GM12865 (cell line): ENCODE data around the gene DAPK2.

Experiments
- DNase-seq: peaks from one replicate; pipeline ENCODE4 v3.0.0; 2010; ENCODE audit warnings: low read depth
- H3K4me3 ChIP-seq: 2 replicates; pipeline ENCODE4 v1.5.1; 2011; ENCODE audit warnings: mild to moderate bottlenecking, low read depth, low read length, control low read depth
- TF ChIP-seq, protein P1 (sequence below): IDR thresholded peaks from 2 replicates; pipeline ENCODE4 v1.5.1; 2011; ENCODE audit warnings: low read length, control low read depth, low read depth, inconsistent platforms; ENCODE audit not compliant: insufficient read depth; ENCODE audit errors: missing control alignments

DAPK2 gene

DNA sequence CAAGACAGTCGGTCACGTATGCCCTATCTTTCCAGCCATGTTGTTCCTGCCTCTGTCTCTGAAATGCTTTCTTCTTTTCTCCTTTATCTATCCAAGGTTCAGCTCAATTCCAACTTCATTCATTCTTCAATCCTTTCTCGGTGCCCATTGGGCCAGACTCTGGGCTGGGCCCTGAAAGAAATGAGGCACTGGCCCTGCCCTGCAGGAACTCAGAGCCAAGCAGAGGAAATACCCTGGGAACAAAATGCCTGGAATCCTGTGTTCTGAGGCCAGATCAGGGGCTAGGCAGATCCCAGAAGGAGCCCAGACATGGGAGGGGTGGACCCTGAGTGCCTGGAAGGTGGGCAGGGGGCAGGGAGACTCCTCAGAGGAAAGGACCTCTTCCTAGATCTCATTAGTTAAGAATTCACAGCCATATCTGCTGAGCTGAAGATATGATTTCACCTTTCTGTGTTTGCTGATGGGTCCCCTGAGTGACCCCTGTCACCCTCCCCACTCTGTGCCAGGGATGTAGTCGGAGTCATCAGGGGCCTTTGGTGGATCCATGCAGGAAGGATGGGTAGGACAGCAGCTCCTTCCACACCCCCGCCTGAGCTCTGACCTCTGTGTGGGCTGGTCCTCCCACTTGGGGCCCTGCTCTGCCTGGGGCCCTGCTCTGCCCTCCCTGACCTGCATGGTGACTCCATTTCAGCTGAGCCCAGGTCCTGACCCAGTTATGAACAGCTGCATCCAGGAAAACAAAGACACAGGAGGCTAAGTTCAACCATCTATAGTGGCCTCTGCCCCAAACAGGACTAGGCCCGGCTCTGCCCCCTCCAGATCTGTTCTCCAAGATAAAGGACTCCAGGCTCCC lies 5.3 kb upstream of the DAPK2 start:
- no peak for DNase-seq
- TF ChIP-seq, protein P1, sequence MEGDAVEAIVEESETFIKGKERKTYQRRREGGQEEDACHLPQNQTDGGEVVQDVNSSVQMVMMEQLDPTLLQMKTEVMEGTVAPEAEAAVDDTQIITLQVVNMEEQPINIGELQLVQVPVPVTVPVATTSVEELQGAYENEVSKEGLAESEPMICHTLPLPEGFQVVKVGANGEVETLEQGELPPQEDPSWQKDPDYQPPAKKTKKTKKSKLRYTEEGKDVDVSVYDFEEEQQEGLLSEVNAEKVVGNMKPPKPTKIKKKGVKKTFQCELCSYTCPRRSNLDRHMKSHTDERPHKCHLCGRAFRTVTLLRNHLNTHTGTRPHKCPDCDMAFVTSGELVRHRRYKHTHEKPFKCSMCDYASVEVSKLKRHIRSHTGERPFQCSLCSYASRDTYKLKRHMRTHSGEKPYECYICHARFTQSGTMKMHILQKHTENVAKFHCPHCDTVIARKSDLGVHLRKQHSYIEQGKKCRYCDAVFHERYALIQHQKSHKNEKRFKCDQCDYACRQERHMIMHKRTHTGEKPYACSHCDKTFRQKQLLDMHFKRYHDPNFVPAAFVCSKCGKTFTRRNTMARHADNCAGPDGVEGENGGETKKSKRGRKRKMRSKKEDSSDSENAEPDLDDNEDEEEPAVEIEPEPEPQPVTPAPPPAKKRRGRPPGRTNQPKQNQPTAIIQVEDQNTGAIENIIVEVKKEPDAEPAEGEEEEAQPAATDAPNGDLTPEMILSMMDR: no peak
- H3K4me3 ChIP-seq: no peak overlapping the region

DNA sequence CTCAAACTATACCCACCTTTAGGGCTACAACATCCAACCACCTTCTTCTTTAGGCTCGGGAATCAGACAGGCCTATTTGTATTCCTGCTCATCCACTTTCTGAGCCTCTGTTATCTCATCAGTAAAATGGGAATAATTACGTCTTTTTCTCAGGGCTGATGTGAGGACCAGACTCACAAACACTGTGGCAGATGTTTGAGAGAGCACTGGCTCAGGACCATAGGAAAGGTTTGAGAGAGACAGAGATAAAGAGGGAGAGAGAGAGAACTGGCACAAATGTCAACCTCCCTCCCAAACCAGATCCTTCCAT lies 4.8 kb upstream of the DAPK2 start:
- DNase-seq: no peak
- H3K4me3 ChIP-seq: no peak overlapping the region
- TF ChIP-seq, protein P1: no peak

DNA sequence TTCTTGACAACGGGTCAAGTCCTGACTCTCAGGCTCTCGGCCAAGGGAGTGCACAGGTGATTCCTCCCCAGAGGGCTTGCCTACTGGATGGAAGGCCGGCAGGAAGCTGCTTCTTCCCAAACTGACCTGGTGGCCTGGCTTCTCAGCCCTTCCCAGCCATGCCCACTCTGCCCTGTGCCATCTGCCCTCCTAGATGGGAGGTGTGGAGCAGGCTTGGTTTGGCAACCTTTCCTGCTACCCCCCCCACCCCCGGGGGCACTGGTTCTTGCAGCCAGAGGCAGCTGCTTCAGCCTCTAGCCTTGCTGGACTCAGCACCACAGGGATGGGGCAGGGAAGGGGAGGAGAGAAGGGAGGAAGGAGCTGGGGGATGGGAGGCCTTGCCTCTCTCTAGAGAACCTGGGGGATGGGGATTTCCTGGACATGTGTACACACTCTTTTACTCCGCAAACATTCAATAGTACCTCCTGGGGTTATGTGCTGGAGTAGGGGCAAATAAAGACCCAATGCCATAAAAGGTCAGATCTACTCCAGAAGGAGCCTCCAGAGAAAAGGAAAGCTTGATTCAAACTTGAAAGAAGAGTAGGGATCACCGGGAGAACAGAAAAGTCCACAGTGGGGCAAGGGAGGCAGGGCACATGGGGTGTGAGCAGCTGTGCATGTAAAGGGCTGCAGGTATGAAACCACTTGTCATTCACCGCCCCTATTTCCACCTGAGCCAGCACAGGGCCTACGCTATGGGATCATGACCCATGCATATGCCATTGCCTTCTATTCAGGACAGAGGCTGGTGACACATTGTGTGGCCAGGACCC lies 4.2 kb upstream of the DAPK2 start:
- no peak for DNase-seq
- H3K4me3 ChIP-seq: no peak overlapping the region
- TF ChIP-seq, protein P1: no peak

GRCh38 chr15:64048781-64049460 lies 2.6 kb upstream of the DAPK2 start:
- H3K4me3 ChIP-seq: no peak overlapping the region
- DNase-seq: no peak
- TF ChIP-seq, protein P1: no peak

- DNase-seq: peak; percentile 27
- TF ChIP-seq, protein P1: no peak
- H3K4me3 ChIP-seq: peak overlapping the region; percentile 66
Observed at GRCh38 chr15:64045774-64046420, 388 bp downstream of the DAPK2 start.

- H3K4me3 ChIP-seq: peak overlapping the region; percentile 66
- TF ChIP-seq, protein P1: no peak
- no peak for DNase-seq
Observed at GRCh38 chr15:64045101-64045435, 1.2 kb downstream of the DAPK2 start.
